CD14-positive monocyte (primary cell): ENCODE measurements around the gene CPOX. TPM values are rescaled to one million over a fixed set of nuclear protein-coding genes. Genes with fewer than 3 reads are reported as not detected.

Experiments
- DNase-seq, 3 donors: peaks; one replicate each; pipeline ENCODE4 v3.0.0-alpha.2; 2011 to 2022
- H2AFZ ChIP-seq: 2 replicates; pipeline ENCODE4 v1.6.0; 2012; ENCODE audit warnings: mild to moderate bottlenecking, low read depth, low read length, inconsistent platforms; ENCODE audit not compliant: insufficient read depth, poor library complexity, severe bottlenecking
- H3K27ac ChIP-seq, 2 donors: 1 replicate in 1 of 2; 2 replicates in 1 of 2; pipeline ENCODE4 v1.5.1; 2012 to 2013; ENCODE audit warnings: low read length in 2 of 2, control low read depth in 1 of 2, inconsistent platforms in 1 of 2, low read depth in 1 of 2, mild to moderate bottlenecking in 1 of 2
- H3K27me3 ChIP-seq, 2 donors: one replicate each; pipeline versions ENCODE4 v1.6.0 to v1.6.1; 2011 to 2013; ENCODE audit warnings: low read length in 2 of 2; ENCODE audit not compliant: control insufficient read depth in 2 of 2, insufficient read depth in 2 of 2
- H3K36me3 ChIP-seq, 2 donors: replicated peaks in 1 of 2; 1 replicate in 1 of 2; 2 replicates in 1 of 2; pipeline versions ENCODE4 v1.5.1 to v1.6.1; 2012 to 2013; ENCODE audit warnings: low read length in 2 of 2, control low read depth in 1 of 2, inconsistent platforms in 1 of 2, mild to moderate bottlenecking in 1 of 2; ENCODE audit not compliant: insufficient read depth in 2 of 2, control insufficient read depth in 1 of 2
- H3K4me1 ChIP-seq, 2 donors: 1 replicate in 1 of 2; 2 replicates in 1 of 2; pipeline versions ENCODE4 v1.5.1 to v1.6.1; 2012 to 2013; ENCODE audit warnings: low read length in 2 of 2, control low read depth in 1 of 2, inconsistent platforms in 1 of 2, mild to moderate bottlenecking in 1 of 2, moderate library complexity in 1 of 2; ENCODE audit not compliant: insufficient read depth in 2 of 2, control insufficient read depth in 1 of 2
- H3K4me2 ChIP-seq: replicated peaks from 2 replicates; pipeline ENCODE3; 2012; ENCODE audit warnings: low read length, moderate library complexity, mild to moderate bottlenecking; ENCODE audit not compliant: poor library complexity, severe bottlenecking; ENCODE audit errors: extremely low read depth
- H3K4me3 ChIP-seq, 3 experiments: fragments of 200-600 bp in 1 of 3; sonication (generic) in 1 of 3; replicated peaks in 1 of 3; 1 replicate in 2 of 3; 2 replicates in 1 of 3; pipeline ENCODE4 v1.5.1; 2011 to 2013; ENCODE audit warnings: low read length in 3 of 3, mild to moderate bottlenecking in 3 of 3, control low read depth in 2 of 3, low read depth in 2 of 3, inconsistent platforms in 1 of 3, moderate library complexity in 1 of 3
- H3K79me2 ChIP-seq: 2 replicates; pipeline ENCODE4 v1.6.0; 2012; ENCODE audit warnings: mild to moderate bottlenecking, control low read depth, inconsistent platforms, low read length, moderate library complexity; ENCODE audit not compliant: insufficient read depth
- H3K9ac ChIP-seq: 2 replicates; pipeline ENCODE4 v1.6.0; 2017; ENCODE audit warnings: low read length, mild to moderate bottlenecking; ENCODE audit not compliant: insufficient read depth, poor library complexity, severe bottlenecking
- H3K9me3 ChIP-seq, 2 donors: replicated peaks in 1 of 2; 1 replicate in 1 of 2; 2 replicates in 1 of 2; pipeline versions ENCODE4 v1.5.1 to v1.6.1; 2012 to 2013; ENCODE audit warnings: low read length in 2 of 2, control low read depth in 1 of 2; ENCODE audit not compliant: control insufficient read depth in 1 of 2, insufficient read depth in 1 of 2
- H4K20me1 ChIP-seq: 2 replicates; pipeline ENCODE4 v1.6.0; 2012; ENCODE audit warnings: mild to moderate bottlenecking, low read length, control low read depth, moderate library complexity; ENCODE audit not compliant: insufficient read depth
- H3K27ac Mint-ChIP-seq, 7 donors: one replicate each; pipeline ENCODE4 v1.8.0; 2020; ENCODE audit warnings: mild to moderate bottlenecking in 7 of 7, mixed read lengths in 7 of 7, moderate library complexity in 6 of 7, inconsistent platforms in 2 of 7
- H3K27me3 Mint-ChIP-seq, 3 donors: one replicate each; pipeline ENCODE4 v1.8.0; 2021 to 2022; ENCODE audit warnings: low read depth in 3 of 3, mild to moderate bottlenecking in 3 of 3, mixed read lengths in 3 of 3, moderate library complexity in 3 of 3, inconsistent platforms in 1 of 3
- H3K36me3 Mint-ChIP-seq, 2 donors: one replicate each; pipeline ENCODE4 v1.8.0; 2020; ENCODE audit warnings: mixed read lengths in 2 of 2, inconsistent platforms in 1 of 2, mild to moderate bottlenecking in 1 of 2
- H3K4me1 Mint-ChIP-seq: one replicate; pipeline ENCODE4 v1.8.0; 2020; ENCODE audit warnings: mild to moderate bottlenecking, mixed read lengths
- H3K4me3 Mint-ChIP-seq, 2 donors: one replicate each; pipeline ENCODE4 v1.8.0; 2020; ENCODE audit warnings: mild to moderate bottlenecking in 2 of 2, mixed read lengths in 2 of 2, moderate library complexity in 1 of 2
- H3K9me3 Mint-ChIP-seq, 7 donors: one replicate each; pipeline ENCODE4 v1.8.0; 2020 to 2022; ENCODE audit warnings: mixed read lengths in 7 of 7, mild to moderate bottlenecking in 6 of 7, moderate library complexity in 6 of 7, inconsistent platforms in 2 of 7
- CTCF ChIP-seq: fragments of 200-600 bp; IDR thresholded peaks from one replicate; pipeline ENCODE4 v1.8.0; 2022; ENCODE audit warnings: antibody characterized with exemption, mild to moderate bottlenecking
- WGBS: methylation state at CpG from one replicate; pipeline ENCODE4 v1.1.5; 2013; ENCODE audit warnings: missing lambda C conversion rate; ENCODE audit not compliant: insufficient coverage; 5-methylcytosine and 5-hydroxymethylcytosine counted together
- intact Hi-C, 2 donors: fragments of 100-400 bp; cut with micrococcal nuclease; formaldehyde crosslinking; loops; one replicate each; pipeline versions ENCODE4 v1.15.0 to v1.15.1; 2023
- polyA plus RNA-seq, 3 donors: library from polyadenylated mRNA; depleted of rRNA in 1 of 3; unstranded in 2 of 3; stranded (reverse) in 1 of 3; fragments of 300-500 nt in 2 of 3; fragments of >200 nt in 1 of 3; fragmentation: Illumina TruSeq in 2 of 3; gene quantifications; 1 replicate in 2 of 3; 2 replicates in 1 of 3; pipeline ENCODE4 v1.2.3, GENCODE V29; 2012 to 2021

Gene CPOX
- polyA plus RNA-seq, 3 donors = 4.2 to 12.8 (median 5.2) TPM

- H2AFZ ChIP-seq = peak overlapping the region; percentile 37
- H3K4me2 ChIP-seq = no peak overlapping the region
- 88% methylated on average over 1 of the region's 2 CpGs for WGBS
- Mint-ChIP-seq H3K27ac (no peak overlapping the region), H3K27me3 (peaks cover 0 to 5% (median 0%) of the 10 kb centered on the region in 3 donors), H3K4me3 (no peak overlapping the region), H3K36me3 (no peaks in the 10 kb centered on the region), H3K9me3 (peaks cover 0 to 5% (median 2%) of the 10 kb centered on the region in 7 donors), H3K4me1 (peaks cover 37% of the 10 kb centered on the region)
- no peaks in the 10 kb centered on the region for H3K79me2 ChIP-seq
- DNase-seq = no peak
- intact Hi-C loops = no loop called here
- no peaks in the 10 kb centered on the region for H3K36me3 ChIP-seq
- no peak overlapping the region for H3K4me3 ChIP-seq
- H3K9me3 ChIP-seq = no peaks in the 10 kb centered on the region
- peak overlapping the region in 1 of 2 donors; percentile 12 for H3K27ac ChIP-seq
- H3K4me1 ChIP-seq = peaks cover 25 to 35% of the 10 kb centered on the region in 2 donors
- no peak for TF ChIP-seq CTCF
- no peaks in the 10 kb centered on the region for H4K20me1 ChIP-seq
- no peak overlapping the region for H3K9ac ChIP-seq
- no peaks in the 10 kb centered on the region for H3K27me3 ChIP-seq
Measured at GRCh38 chr3:98567666-98568270, 25.6 kb downstream of the CPOX start.

- Histone ChIP-seq H4K20me1 (no peaks in the 10 kb centered on the region), H3K27ac (no peak overlapping the region), H3K9ac (no peak overlapping the region), H3K79me2 (no peaks in the 10 kb centered on the region), H2AFZ (peak overlapping the region; percentile 11), H3K9me3 (no peaks in the 10 kb centered on the region), H3K4me2 (no peak overlapping the region), H3K4me1 (peaks cover 38 to 47% of the 10 kb centered on the region in 2 donors), H3K36me3 (no peaks in the 10 kb centered on the region), H3K4me3 (no peak overlapping the region), H3K27me3 (no peaks in the 10 kb centered on the region)
- 67% methylated on average over 4 of the region's 6 CpGs for WGBS
- H3K36me3 Mint-ChIP-seq = no peaks in the 10 kb centered on the region
- H3K27me3 Mint-ChIP-seq = peaks cover 0 to 3% (median 0%) of the 10 kb centered on the region in 3 donors
- peak overlapping the region in 3 of 7 donors; percentile 31 to 56 (median 42) for H3K27ac Mint-ChIP-seq
- peaks cover 0 to 5% (median 2%) of the 10 kb centered on the region in 7 donors for H3K9me3 Mint-ChIP-seq
- no peak overlapping the region for H3K4me3 Mint-ChIP-seq
- intact Hi-C loops = no loop called here
- TF ChIP-seq CTCF = no peak
- DNase-seq = no peak
- peaks cover 50% of the 10 kb centered on the region for H3K4me1 Mint-ChIP-seq
Measured at GRCh38 chr3:98565843-98566242, 27.6 kb downstream of the CPOX start.
